GM10248 (cell line): Measurements from ENCODE around the gene TMEM270.

ENCODE experiments used
- CTCF ChIA-PET: fragments of 300-600 bp; sonication (Branson Sonifier 250); formaldehyde crosslinking; extraction: SDS; loops from one replicate; lab custom pipeline; 2021; ENCODE audit warnings: antibody characterized with exemption; lab: Yijun Ruan, JAX
- POLR2A ChIA-PET: fragments of 350-650 bp; sonication (Branson Sonifier 250); formaldehyde crosslinking; extraction: SDS; loops from one replicate; lab custom pipeline; 2020; ENCODE audit warnings: antibody characterized with exemption; lab: Yijun Ruan, JAX
- DNase-seq: peaks from one replicate; pipeline ENCODE4 v3.0.0; 2012; ENCODE audit errors: extremely low spot score
- TF ChIP-seq, protein P1 (sequence below): IDR thresholded peaks from 2 replicates; pipeline ENCODE4 v1.5.1; 2012; ENCODE audit warnings: mild to moderate bottlenecking, low read depth; ENCODE audit errors: extremely low read depth, missing control alignments, control extremely low read depth

Gene TMEM270

DNA sequence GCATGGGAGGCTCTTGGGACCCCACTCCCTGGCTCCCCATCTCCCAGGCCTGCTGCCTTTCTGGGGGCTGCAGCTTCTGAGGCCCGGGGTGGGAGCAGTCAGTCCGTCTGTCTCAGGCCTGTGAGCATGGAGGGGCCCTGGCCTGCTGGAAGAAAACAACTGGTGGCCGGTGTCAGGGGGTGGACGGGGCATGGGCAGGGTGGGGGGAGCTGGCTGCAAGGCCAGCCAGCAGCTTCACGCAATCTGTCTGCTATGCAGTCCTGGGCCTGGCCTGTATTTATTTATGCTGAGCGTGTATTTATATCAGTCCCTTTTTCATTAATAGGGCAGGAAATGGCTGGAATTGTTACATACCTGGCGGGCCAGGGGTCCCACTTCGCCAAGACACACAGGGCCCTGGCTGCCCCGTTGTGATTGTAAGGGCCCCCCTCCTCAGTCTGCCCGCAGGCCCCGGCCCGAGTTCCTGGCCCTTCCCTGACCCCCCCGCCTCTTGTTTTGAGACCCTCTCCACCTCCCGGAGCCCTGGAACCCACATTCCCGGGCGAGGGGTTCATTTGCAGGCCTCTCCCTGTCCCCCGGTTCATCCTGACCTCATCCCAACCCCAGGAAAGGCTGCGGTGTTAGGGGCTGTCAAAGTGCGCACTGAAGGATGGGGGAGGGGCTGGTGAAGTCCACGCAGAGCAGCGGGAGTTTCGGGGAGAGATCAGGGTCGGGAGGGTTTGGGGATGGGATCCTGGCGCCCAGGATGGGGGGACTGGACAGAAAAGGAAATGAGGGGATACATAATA is 8.2 kb downstream of the TMEM270 start:
- ChIA-PET CTCF (interaction anchor here (1.1 to 1.5 kb wide), 3 partner anchors 19 to 157 kb away, joined by 3 to 7 read pairs (median 4); no protein-coding TSS in a partner anchor), POLR2A (no interaction called here)
- no peak for DNase-seq
- TF ChIP-seq, protein P1, sequence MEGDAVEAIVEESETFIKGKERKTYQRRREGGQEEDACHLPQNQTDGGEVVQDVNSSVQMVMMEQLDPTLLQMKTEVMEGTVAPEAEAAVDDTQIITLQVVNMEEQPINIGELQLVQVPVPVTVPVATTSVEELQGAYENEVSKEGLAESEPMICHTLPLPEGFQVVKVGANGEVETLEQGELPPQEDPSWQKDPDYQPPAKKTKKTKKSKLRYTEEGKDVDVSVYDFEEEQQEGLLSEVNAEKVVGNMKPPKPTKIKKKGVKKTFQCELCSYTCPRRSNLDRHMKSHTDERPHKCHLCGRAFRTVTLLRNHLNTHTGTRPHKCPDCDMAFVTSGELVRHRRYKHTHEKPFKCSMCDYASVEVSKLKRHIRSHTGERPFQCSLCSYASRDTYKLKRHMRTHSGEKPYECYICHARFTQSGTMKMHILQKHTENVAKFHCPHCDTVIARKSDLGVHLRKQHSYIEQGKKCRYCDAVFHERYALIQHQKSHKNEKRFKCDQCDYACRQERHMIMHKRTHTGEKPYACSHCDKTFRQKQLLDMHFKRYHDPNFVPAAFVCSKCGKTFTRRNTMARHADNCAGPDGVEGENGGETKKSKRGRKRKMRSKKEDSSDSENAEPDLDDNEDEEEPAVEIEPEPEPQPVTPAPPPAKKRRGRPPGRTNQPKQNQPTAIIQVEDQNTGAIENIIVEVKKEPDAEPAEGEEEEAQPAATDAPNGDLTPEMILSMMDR: no peak

DNA sequence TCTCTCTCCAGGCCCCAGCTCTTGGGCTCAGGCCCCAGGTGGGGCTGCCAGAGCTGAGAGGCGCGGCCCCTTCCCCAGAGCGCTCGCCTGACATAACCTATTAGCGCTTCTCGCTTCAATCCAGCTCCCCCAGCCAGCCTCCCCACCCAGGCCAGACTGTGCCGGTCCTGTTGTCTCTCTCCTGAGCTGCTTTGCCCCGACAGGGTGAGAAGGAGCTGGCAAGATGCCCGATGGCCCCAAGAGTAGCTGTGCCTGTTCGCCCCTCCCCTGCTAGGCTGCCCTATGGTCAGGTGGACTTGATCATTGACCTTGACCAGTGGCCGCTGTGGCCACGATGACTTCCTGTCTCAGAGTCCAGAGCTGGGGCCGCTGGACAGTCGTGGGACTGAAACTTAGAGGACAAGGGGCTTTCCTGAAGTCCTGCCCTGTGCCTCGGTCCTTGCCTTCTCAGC is 9.1 kb downstream of the TMEM270 start:
- DNase-seq: no peak
- POLR2A ChIA-PET: no interaction called here
- CTCF ChIA-PET: interaction anchor here (1.1 to 1.5 kb wide), 2 partner anchors 20 to 156 kb away, joined by 3 to 7 read pairs; no protein-coding TSS in a partner anchor
- TF ChIP-seq, protein P1: no peak

DNA sequence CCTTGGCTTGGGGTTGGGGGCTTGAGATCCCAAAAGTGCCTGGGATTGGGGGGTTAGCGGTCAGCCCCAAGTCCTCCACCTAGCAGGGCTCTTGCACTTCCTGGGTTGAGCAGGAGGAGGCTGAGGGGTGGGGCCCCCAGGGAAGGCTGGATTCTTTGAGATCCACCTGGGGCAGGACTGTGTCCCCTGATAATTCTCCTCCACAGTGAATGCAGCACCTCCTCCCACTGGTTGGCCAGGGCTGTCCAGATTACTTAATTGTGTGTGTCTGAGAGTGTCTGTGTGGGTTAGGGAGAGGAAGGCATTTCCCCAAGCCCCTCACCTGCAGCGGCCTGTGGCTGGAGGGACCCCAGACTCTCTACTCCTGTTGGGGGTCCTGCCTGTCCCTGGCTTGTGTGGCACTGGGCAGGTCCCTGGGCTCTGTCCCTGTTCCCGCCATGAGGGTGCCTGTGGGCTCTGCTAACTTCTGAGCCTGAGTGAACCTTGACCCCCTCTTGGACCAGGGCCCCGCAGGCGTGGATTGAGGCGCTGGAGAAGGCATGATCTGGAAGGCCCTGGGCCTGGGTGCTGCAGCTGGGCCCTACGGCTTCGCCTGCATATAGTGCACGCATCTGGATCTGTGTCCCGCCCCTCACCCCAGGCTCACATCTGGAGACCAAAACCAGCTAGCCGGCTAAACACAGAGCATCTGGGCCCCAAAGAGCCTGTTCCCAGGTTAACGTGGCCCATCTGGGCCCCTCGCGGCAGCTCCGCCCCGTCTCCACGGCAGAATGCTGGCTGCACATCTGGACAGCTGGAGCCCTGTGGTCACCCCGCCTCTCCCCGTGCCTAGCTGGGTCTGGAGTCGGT is 10.4 kb downstream of the TMEM270 start:
- TF ChIP-seq, protein P1: no peak
- no peak for DNase-seq
- ChIA-PET POLR2A (no interaction called here), CTCF (no interaction called here)

DNA sequence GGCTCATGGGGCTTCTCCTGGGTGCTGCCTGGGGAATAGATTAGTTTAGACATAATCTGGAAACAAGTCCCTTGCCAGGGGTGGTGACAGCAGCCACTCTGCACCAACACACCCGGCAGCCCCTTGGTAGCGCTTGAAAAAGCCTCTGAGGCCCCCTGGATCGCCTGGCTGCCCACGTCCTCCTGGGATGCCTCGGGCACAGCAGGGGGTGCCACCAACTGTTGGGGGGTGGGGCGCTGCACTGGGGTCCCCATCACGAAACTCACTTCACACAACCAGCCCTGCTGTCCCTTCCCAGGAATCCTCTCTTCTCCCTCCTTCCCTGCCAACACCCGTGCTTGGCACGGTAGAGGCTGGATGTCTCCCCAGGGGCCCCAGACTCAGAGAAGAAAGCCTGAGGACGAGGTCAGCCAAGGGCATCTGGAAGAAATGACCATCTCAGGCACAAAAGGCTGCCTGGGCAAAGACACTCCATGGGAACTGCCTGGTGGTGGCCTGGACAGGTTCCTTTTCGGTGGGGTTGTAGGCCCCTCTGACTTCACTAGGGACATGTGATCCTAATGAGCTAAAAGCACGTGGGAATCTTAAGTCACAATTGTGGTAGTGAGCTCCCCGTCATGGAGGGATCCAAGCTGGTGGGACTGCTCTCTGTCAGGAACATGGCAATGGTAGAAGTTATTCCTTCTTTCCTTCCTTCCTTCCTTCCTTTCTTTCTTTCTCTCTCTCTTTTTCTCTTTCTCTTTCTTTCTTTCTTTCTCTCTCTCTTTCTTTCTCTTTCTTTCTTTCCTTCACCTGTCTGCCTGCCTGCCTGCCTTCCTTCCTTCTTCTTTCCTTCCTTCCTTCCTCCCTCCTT is 11.3 kb downstream of the TMEM270 start:
- no peak for DNase-seq
- POLR2A ChIA-PET: no interaction called here
- TF ChIP-seq, protein P1: no peak
- CTCF ChIA-PET: no interaction called here

DNA sequence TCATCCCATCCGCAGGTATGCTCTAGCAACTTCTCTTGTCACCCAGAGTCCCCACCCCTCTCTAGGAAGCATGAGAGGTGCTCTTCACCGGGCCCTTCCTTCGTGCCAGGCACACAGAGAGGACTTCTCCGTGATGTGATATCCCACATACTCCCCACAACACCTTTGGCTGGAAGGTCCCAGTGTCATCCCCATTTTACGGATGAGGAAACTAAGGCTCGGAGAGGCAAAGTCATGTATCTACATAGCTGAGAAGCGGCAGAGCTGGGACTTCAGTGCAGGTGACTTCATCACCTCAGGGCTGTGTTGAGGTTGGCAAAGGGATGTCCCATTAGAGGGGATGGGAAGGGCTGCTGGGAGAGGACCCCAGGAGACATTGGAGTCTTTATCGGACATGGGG is 15.4 kb downstream of the TMEM270 start:
- TF ChIP-seq, protein P1: no peak
- no peak for DNase-seq
- ChIA-PET POLR2A (no interaction called here), CTCF (interaction anchor here (0.6 kb wide), 1 partner anchor 21 kb away, joined by 3 read pairs; no protein-coding TSS in a partner anchor)
